Thoracic aorta (tissue), 2 donors: ENCODE results near the gene LAMP5. TPM values are rescaled to one million over a fixed set of nuclear protein-coding genes. Genes with fewer than 3 reads are reported as not detected.

Source experiments
- ATAC-seq: fragments of 150-250 bp; one replicate; pipeline ENCODE4 v1.8.0; 2017; ENCODE audit warnings: low read depth; ENCODE audit not compliant: insufficient number of reproducible peaks, low FRiP score
- DNase-seq: peaks from one replicate; pipeline ENCODE4 v3.0.0-alpha.2; 2020; ENCODE audit warnings: low spot score
- H3K27ac ChIP-seq, 2 donors: fragments of 200-600 bp; sonication (generic); 1 replicate in 1 of 2; 2 replicates in 1 of 2; pipeline ENCODE4 v1.5.1; 2016; ENCODE audit warnings: mild to moderate bottlenecking in 2 of 2, moderate library complexity in 2 of 2
- H3K27me3 ChIP-seq: fragments of 200-600 bp; sonication (generic); replicated peaks from 2 replicates; pipeline ENCODE4 v1.6.0; 2016; ENCODE audit warnings: mild to moderate bottlenecking; ENCODE audit not compliant: insufficient read depth
- H3K36me3 ChIP-seq: fragments of 200-600 bp; sonication (generic); one replicate; pipeline ENCODE4 v1.5.1; 2016
- H3K4me1 ChIP-seq, 2 donors: fragments of 200-600 bp; sonication (generic); 1 replicate in 1 of 2; 2 replicates in 1 of 2; pipeline versions ENCODE4 v1.5.1 to v1.6.0; 2016; ENCODE audit warnings: low read depth in 2 of 2, mild to moderate bottlenecking in 1 of 2; ENCODE audit not compliant: control insufficient read depth in 1 of 2
- H3K4me3 ChIP-seq: fragments of 200-600 bp; sonication (generic); 2 replicates; pipeline ENCODE4 v1.5.1; 2016; ENCODE audit warnings: mild to moderate bottlenecking
- H3K9me3 ChIP-seq: fragments of 200-600 bp; sonication (generic); 2 replicates; pipeline ENCODE4 v1.5.1; 2016
- total RNA-seq, 2 donors: library from RNA; depleted of rRNA; stranded (reverse); fragments of >200 nt; gene quantifications; one replicate each; pipeline versions ENCODE4 v1.1.0 to v1.2.3, GENCODE V29; 2016
- TF ChIP-seq, protein P1 (sequence below): fragments of 200-600 bp; sonication (generic); IDR thresholded peaks from one replicate; pipeline ENCODE4 v1.5.1; 2019; ENCODE audit warnings: antibody characterized with exemption

The LAMP5 gene
- total RNA-seq, 2 donors from 2014 or later, result not detected

DNA sequence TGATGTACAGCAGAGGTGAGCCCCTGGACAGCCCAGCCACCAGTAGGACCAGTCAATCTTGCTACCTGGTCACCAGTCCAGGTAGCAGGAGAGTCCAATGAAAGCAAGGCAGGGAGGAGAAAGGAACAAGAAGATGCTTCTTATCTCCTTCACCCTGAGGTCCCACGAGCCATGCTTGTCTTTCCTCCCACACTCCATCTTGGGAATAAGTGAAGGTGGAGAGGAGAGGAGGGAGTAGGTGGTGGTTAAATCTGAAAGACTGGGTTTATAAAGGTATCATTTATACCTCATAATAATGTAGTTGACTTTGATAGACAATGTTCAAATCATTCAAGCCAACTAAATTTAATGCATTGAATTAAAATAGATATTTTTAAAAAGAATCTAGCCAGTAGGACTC, 35.9 kb downstream of the LAMP5 start:
- Histone ChIP-seq H3K27me3 (no peaks in the 10 kb centered on the region), H3K4me3 (no peak overlapping the region), H3K9me3 (no peaks in the 10 kb centered on the region), H3K4me1 (no peaks in the 10 kb centered on the region), H3K27ac (no peak overlapping the region), H3K36me3 (no peaks in the 10 kb centered on the region)
- TF ChIP-seq, protein P1, sequence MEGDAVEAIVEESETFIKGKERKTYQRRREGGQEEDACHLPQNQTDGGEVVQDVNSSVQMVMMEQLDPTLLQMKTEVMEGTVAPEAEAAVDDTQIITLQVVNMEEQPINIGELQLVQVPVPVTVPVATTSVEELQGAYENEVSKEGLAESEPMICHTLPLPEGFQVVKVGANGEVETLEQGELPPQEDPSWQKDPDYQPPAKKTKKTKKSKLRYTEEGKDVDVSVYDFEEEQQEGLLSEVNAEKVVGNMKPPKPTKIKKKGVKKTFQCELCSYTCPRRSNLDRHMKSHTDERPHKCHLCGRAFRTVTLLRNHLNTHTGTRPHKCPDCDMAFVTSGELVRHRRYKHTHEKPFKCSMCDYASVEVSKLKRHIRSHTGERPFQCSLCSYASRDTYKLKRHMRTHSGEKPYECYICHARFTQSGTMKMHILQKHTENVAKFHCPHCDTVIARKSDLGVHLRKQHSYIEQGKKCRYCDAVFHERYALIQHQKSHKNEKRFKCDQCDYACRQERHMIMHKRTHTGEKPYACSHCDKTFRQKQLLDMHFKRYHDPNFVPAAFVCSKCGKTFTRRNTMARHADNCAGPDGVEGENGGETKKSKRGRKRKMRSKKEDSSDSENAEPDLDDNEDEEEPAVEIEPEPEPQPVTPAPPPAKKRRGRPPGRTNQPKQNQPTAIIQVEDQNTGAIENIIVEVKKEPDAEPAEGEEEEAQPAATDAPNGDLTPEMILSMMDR, result no peak
- ATAC-seq, result no peak
- no peak for DNase-seq

DNA sequence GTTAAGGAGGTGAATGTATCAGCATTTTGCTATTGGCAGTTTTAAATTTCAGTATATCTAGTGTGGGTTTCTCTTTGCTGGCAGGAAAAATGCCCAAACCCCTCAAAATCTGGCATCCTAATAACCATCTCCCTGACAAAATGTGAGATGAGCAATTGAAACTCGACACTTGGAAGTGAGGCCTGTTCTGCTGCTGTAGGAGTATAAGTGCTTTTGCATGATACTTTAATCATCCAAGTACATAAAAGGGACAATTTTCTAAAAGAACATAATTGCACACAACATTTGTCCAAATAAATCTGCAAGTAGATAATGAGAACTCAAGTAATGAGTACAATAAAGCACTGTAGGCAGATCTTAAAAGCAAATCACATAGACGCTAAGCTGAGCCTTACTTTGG, 36.5 kb downstream of the LAMP5 start:
- H3K27me3 ChIP-seq, result no peaks in the 10 kb centered on the region
- TF ChIP-seq, protein P1, result no peak
- H3K9me3 ChIP-seq, result no peaks in the 10 kb centered on the region
- DNase-seq (no peak), ATAC-seq (no peak)
- no peak overlapping the region for H3K4me3 ChIP-seq
- H3K27ac ChIP-seq, result no peak overlapping the region
- H3K36me3 ChIP-seq, result no peaks in the 10 kb centered on the region
- H3K4me1 ChIP-seq, result no peaks in the 10 kb centered on the region

DNA sequence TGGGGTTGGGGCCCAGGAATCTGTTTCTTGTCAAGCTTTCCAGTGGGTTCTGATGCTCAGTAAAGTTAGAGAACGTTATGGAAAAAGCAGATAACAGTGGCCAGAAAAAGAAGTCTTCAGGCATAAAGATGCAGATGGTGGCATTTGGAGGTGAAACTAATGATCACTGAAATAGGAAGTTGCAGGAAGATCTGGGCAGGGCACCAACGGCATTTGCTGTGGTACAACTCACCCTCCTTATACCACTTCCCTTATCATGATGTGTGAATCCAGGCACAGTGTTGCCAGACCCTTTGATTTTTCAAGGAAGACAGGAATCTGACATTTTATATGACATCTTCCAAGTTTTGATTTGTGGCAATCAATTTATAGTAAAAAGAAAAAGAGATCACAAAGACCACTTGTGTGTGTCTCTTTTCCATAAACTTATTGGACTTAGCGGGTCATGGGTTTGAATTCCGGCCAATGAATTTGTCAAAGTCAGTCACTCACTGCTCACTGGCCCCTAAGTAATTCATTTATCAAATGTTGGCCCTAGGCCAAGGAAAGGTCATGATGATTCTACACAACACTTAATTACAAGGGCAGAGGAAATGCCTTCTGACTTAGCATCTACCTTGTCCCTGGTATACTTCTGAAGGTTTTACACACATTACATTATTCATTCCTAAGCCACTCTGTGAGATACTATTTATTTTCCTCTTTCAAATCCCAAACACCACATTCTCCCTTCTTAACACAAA, 37.6 kb downstream of the LAMP5 start:
- DNase-seq (no peak), ATAC-seq (no peak)
- Histone ChIP-seq H3K27me3 (no peaks in the 10 kb centered on the region), H3K27ac (no peak overlapping the region), H3K9me3 (no peaks in the 10 kb centered on the region), H3K4me1 (no peaks in the 10 kb centered on the region), H3K4me3 (no peak overlapping the region), H3K36me3 (no peaks in the 10 kb centered on the region)
- TF ChIP-seq, protein P1, result no peak

DNA sequence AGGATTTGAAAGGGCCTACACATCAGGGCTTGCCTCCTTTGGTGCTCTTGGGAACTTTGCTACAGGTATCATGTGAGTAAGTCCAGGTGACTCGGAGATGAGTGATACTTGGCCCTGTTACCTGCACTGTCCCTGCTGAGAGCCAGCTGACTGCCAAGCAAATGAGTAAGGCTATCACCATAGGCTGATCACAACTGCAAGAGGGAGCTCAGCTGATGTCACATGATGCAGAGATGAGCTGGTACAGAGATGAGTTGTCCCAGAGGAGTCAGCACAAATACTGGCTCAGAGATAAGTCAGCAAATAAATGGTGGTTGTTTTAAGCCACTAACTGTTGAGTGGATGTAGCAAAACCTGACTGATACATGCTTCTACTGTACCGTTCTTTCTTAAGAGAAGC, 41.4 kb downstream of the LAMP5 start:
- no peak overlapping the region for H3K4me3 ChIP-seq
- no peak overlapping the region for H3K27ac ChIP-seq
- H3K36me3 ChIP-seq, result no peaks in the 10 kb centered on the region
- DNase-seq (no peak), ATAC-seq (no peak)
- no peaks in the 10 kb centered on the region for H3K4me1 ChIP-seq
- TF ChIP-seq, protein P1, result no peak
- no peaks in the 10 kb centered on the region for H3K9me3 ChIP-seq
- no peaks in the 10 kb centered on the region for H3K27me3 ChIP-seq

DNA sequence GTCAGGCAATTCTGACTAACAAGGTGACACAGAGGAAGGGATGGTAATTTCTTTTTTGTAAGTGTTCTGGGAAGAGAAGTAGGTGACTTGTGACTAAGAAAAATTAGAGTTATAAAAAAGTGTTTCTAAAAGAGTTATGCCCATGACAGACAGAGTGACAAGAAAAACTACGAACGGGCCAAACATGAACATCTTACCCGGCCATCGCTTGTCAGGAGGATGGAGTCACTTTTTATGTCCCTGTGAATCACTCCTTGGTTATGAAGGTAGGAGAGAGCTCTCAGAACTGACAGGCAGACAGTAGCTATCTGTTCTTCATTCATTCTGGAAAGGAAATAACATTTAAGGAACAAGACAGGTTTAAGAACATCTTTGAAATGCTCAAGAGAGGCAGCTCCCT, 43.0 kb downstream of the LAMP5 start:
- H3K9me3 ChIP-seq, result no peaks in the 10 kb centered on the region
- H3K4me3 ChIP-seq, result no peak overlapping the region
- ATAC-seq, result no peak
- no peak for DNase-seq
- TF ChIP-seq, protein P1, result no peak
- H3K27ac ChIP-seq, result no peak overlapping the region
- H3K4me1 ChIP-seq, result no peaks in the 10 kb centered on the region
- no peaks in the 10 kb centered on the region for H3K36me3 ChIP-seq
- no peaks in the 10 kb centered on the region for H3K27me3 ChIP-seq
